ENCODE results near the gene SAP30L. TPM values are rescaled to one million over a fixed set of nuclear protein-coding genes. Genes with fewer than 3 reads are reported as not detected.

The SAP30L gene
- total and polyA plus RNA-seq, 2 experiments from 2014 or later, result 21.4 to 29.3 TPM

DNA sequence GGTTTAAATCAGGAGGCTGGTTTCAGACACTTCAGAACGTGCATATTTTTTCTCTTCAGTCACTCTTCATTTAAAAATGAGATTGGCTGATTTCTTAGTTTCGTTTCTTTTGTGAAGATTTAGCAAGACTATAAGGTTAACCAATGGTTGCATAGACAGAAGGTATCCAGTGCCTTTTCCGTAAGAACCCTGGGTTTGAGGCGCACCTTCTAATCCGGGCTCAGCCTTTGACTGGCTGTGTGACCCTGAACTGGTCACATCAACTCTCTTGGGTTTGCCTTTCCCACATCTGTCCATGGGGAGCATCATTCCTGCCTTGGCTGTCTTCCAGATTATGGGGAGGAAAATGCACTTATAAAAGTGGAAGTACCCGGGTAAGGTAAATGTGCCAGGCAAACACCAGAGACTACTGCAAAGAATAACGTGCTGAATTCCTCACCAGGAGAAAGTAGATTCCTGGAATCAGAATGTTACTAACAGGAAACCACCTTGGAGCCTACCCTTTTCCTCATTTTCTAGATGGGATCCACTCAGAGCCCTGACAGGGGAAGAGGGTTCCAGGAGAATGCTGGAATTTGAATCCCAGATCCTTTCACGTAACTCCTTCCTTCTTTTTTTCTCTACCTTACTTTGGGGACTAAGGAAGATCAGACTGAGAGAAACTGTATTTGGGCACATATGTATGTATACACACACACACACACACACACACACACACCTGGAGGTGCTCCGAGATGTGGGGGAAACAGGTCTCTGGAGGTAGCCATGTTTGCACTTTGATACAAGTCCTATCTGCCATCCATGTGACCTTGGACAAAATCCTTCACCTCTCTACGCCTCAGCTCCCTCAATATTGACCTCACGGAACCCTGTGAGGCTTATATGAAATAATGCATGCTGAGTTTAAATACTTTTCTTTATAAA, 25.4 kb downstream of the SAP30L start:
- Histone ChIP-seq H4K20me1 (replicated peaks; ENCODE audit: insufficient read depth) (peaks cover 10% of the 10 kb centered on the region), H2AFZ (no peak overlapping the region), H3K9me2 (ENCODE audit: insufficient read depth) (no peaks in the 10 kb centered on the region), H3K4me2 (peak overlapping the region; percentile 8; the same call in 1 of the 2 replicates), H3K36me3 (ENCODE audit: insufficient read depth) (no peaks in the 10 kb centered on the region), H3K79me2 (replicated peaks; ENCODE audit: insufficient read depth) (no peaks in the 10 kb centered on the region), H3K27ac (ENCODE audit: low read depth) (no peak overlapping the region), H3K4me1 (ENCODE audit: insufficient read depth) (peaks cover 53% of the 10 kb centered on the region), H3K27me3 (ENCODE audit: insufficient read depth) (peaks cover 97% of the 10 kb centered on the region), H3K4me3 (no peak overlapping the region), H3F3A (replicated peaks; ENCODE audit: low read depth) (peaks cover 5% of the 10 kb centered on the region; the same call in 1 of the 2 replicates)
- H3K36me3 Mint-ChIP-seq (ENCODE audit: low read depth), result no peaks in the 10 kb centered on the region; the same call in 2 of the 3 replicates
- H3K27me3 Mint-ChIP-seq (ENCODE audit: insufficient read depth, low read depth, poor library complexity), result peaks cover 86% of the 10 kb centered on the region
- H3K27ac Mint-ChIP-seq, result no peak overlapping the region
- no peak for ATAC-seq
- peaks cover 45% of the 10 kb centered on the region for H3K4me1 Mint-ChIP-seq
- H3K4me3 Mint-ChIP-seq, result no peak overlapping the region
- TF ChIP-seq, protein P1, sequence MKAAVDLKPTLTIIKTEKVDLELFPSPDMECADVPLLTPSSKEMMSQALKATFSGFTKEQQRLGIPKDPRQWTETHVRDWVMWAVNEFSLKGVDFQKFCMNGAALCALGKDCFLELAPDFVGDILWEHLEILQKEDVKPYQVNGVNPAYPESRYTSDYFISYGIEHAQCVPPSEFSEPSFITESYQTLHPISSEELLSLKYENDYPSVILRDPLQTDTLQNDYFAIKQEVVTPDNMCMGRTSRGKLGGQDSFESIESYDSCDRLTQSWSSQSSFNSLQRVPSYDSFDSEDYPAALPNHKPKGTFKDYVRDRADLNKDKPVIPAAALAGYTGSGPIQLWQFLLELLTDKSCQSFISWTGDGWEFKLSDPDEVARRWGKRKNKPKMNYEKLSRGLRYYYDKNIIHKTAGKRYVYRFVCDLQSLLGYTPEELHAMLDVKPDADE (IDR thresholded peaks at IDR 0.05), result no peak
- H3K9me3 Mint-ChIP-seq, result 0 out of 3 replicates have a peak, but pooled peaks cover 4% of the 10 kb centered on the region
- DNase-seq (ENCODE audit: low spot score), result peak; percentile 25

DNA sequence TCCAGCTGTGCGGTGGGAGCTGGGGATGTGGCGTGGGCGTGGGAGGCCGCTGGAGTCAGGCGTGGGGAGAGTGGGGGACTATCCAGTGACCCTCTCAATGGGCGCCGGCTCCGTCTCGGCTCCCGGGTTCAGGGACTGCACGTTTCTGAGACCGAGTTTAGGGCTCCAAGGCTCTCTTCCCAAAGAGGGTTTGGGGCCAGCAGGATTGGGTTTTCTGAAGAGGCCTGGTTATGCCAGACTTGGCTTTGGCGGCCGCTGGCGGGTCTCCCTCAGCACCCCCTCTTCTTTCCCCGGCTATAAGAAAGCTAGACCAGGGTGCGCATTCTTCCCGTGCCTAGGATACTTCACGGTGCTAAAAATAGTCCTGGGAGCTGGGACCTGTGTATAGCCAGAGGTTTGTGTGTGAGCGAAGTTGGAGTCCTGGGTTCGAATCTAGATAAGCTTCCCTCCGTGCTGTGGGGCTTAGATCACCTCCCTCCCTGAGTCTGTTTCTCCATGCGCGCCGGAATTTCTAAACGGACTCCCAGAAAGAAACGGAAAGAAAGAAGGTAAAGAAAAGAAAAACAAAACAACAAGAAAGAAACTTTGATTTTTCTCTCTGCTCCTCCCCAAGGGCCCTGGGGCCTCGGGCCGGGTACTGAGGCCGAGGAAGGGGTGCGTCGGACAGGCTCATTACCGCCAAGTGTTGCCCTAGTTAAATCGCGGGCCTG, 27.2 kb downstream of the SAP30L start:
- no peaks in the 10 kb centered on the region for H3K79me2 ChIP-seq (replicated peaks; ENCODE audit: insufficient read depth)
- Mint-ChIP-seq H3K36me3 (ENCODE audit: low read depth) (no peaks in the 10 kb centered on the region; the same call in 2 of the 3 replicates), H3K9me3 (peaks cover 4% of the 10 kb centered on the region; the same call in 1 of the 3 replicates), H3K4me1 (peaks cover 48% of the 10 kb centered on the region), H3K27ac (no peak overlapping the region), H3K4me3 (peak overlapping the region; percentile 71), H3K27me3 (ENCODE audit: insufficient read depth, low read depth, poor library complexity) (peaks cover 98% of the 10 kb centered on the region)
- peaks cover 100% of the 10 kb centered on the region for H3K27me3 ChIP-seq (ENCODE audit: insufficient read depth)
- peaks cover 60% of the 10 kb centered on the region for H3K4me1 ChIP-seq (ENCODE audit: insufficient read depth)
- TF ChIP-seq NANOG (IDR thresholded peaks at IDR 0.05; ENCODE audit: borderline replicate concordance), result no peak
- peak; percentile 97 for TF ChIP-seq EZH2 (IDR thresholded peaks at IDR 0.05; ENCODE audit: low read depth, unreplicated experiment)
- H3K27ac ChIP-seq (ENCODE audit: low read depth), result no peak overlapping the region
- peak overlapping the region; percentile 94 for H3K4me2 ChIP-seq
- H2AFZ ChIP-seq, result peak overlapping the region; percentile 85
- H3K9me2 ChIP-seq (ENCODE audit: insufficient read depth), result no peaks in the 10 kb centered on the region
- DNase-seq (ENCODE audit: low spot score), result peak; percentile 80
- peaks cover 15% of the 10 kb centered on the region for H4K20me1 ChIP-seq (replicated peaks; ENCODE audit: insufficient read depth)
- H3F3A ChIP-seq (replicated peaks; ENCODE audit: low read depth), result peaks cover 9% of the 10 kb centered on the region; the same call in 1 of the 2 replicates
- peak; percentile 2; the same call in 2 of the 3 replicates for ATAC-seq
- peak overlapping the region; percentile 63 for H3K4me3 ChIP-seq
- H3K36me3 ChIP-seq (ENCODE audit: insufficient read depth), result no peaks in the 10 kb centered on the region

DNA sequence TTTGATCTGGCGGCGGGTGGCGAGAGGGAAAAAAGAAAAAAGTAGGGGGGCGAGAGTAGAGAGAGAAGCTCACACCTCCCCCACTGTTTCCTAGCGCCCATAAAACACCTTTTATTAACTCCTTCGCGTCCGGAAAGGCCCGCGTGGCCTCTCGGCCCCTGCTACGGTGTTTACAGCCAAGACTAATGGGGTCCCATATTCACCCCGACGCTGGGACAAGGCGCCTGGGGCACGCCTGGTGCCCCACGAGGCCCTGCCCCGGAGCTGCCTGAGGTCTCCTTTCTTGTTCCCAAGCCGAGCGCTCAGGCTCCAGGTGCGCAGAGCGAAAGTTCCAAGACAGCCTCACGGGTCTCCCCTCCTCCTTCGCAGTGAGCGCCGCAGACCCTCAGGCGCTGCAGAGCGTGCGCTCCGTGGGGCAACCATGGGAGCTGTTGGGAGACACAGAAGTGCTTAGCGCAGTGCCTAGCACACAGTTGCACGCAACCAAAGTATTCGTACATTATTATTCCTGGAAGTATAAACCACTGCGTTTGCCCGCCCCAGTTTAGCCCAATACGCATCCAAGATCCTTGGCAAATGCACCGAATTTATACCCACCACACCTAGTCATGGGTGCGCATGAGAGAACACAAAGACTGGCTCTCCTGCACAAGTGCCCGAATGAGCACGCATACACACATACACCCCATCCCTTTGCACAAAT, 27.9 kb downstream of the SAP30L start:
- Histone ChIP-seq H4K20me1 (replicated peaks; ENCODE audit: insufficient read depth) (peaks cover 15% of the 10 kb centered on the region), H3K4me1 (ENCODE audit: insufficient read depth) (peaks cover 56% of the 10 kb centered on the region), H3K27me3 (ENCODE audit: insufficient read depth) (peaks cover 100% of the 10 kb centered on the region), H3K27ac (ENCODE audit: low read depth) (no peak overlapping the region), H3F3A (replicated peaks; ENCODE audit: low read depth) (peaks cover 9% of the 10 kb centered on the region; the same call in 1 of the 2 replicates), H3K4me3 (peak overlapping the region; percentile 63), H3K36me3 (ENCODE audit: insufficient read depth) (no peaks in the 10 kb centered on the region), H3K4me2 (peak overlapping the region; percentile 94), H3K79me2 (replicated peaks; ENCODE audit: insufficient read depth) (no peaks in the 10 kb centered on the region), H3K9me2 (ENCODE audit: insufficient read depth) (no peaks in the 10 kb centered on the region), H2AFZ (peak overlapping the region; percentile 85)
- H3K4me3 Mint-ChIP-seq, result peak overlapping the region; percentile 71
- H3K9me3 Mint-ChIP-seq, result peaks cover 4% of the 10 kb centered on the region; the same call in 1 of the 3 replicates
- peak; percentile 82 for DNase-seq (ENCODE audit: low spot score)
- no peak overlapping the region for H3K27ac Mint-ChIP-seq
- H3K4me1 Mint-ChIP-seq, result peaks cover 47% of the 10 kb centered on the region
- H3K36me3 Mint-ChIP-seq (ENCODE audit: low read depth), result no peaks in the 10 kb centered on the region; the same call in 2 of the 3 replicates
- TF ChIP-seq EZH2 (IDR thresholded peaks at IDR 0.05; ENCODE audit: low read depth, unreplicated experiment) (peak; percentile 96), EZH2phosphoT487 (IDR thresholded peaks at IDR 0.05; ENCODE audit: unreplicated experiment) (peak; percentile 85), ZNF331 (CRISPR knock-in tag; IDR thresholded peaks at IDR 0.05; ENCODE audit: low read depth) (no peak)
- TF ChIP-seq, protein P2, sequence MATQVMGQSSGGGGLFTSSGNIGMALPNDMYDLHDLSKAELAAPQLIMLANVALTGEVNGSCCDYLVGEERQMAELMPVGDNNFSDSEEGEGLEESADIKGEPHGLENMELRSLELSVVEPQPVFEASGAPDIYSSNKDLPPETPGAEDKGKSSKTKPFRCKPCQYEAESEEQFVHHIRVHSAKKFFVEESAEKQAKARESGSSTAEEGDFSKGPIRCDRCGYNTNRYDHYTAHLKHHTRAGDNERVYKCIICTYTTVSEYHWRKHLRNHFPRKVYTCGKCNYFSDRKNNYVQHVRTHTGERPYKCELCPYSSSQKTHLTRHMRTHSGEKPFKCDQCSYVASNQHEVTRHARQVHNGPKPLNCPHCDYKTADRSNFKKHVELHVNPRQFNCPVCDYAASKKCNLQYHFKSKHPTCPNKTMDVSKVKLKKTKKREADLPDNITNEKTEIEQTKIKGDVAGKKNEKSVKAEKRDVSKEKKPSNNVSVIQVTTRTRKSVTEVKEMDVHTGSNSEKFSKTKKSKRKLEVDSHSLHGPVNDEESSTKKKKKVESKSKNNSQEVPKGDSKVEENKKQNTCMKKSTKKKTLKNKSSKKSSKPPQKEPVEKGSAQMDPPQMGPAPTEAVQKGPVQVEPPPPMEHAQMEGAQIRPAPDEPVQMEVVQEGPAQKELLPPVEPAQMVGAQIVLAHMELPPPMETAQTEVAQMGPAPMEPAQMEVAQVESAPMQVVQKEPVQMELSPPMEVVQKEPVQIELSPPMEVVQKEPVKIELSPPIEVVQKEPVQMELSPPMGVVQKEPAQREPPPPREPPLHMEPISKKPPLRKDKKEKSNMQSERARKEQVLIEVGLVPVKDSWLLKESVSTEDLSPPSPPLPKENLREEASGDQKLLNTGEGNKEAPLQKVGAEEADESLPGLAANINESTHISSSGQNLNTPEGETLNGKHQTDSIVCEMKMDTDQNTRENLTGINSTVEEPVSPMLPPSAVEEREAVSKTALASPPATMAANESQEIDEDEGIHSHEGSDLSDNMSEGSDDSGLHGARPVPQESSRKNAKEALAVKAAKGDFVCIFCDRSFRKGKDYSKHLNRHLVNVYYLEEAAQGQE (IDR thresholded peaks at IDR 0.05; ENCODE audit: unreplicated experiment), result no peak
- H3K27me3 Mint-ChIP-seq (ENCODE audit: insufficient read depth, low read depth, poor library complexity), result peaks cover 98% of the 10 kb centered on the region
- ATAC-seq, result peak; percentile 16
